IMR-90 (cell line): ENCODE results near the gene PYGL.

ENCODE experiments used
- CEBPB ChIP-seq: IDR thresholded peaks from 2 replicates; pipeline ENCODE4 v1.6.1; 2012; ENCODE audit warnings: low read depth, low read length, improper control_type of control experiment
- CTCF ChIP-seq: conservative IDR thresholded peaks from 2 replicates; pipeline ENCODE4 v1.5.1; 2012; ENCODE audit warnings: mild to moderate bottlenecking, low read depth, low read length, improper control_type of control experiment
- ELK1 ChIP-seq: fragments of 150-350 bp; IDR thresholded peaks from 2 replicates; pipeline ENCODE4 v1.6.1; 2016; ENCODE audit warnings: low read depth, mild to moderate bottlenecking, low read length, moderate library complexity, borderline replicate concordance
- FOS ChIP-seq: fragments of 150-350 bp; IDR thresholded peaks from 2 replicates; pipeline ENCODE4 v1.6.1; 2016; ENCODE audit warnings: low read depth, low read length
- MAZ ChIP-seq: IDR thresholded peaks from 2 replicates; pipeline ENCODE4 v1.6.1; 2012; ENCODE audit warnings: low read depth, mild to moderate bottlenecking, low read length, improper control_type of control experiment, moderate library complexity, borderline replicate concordance
- MXI1 ChIP-seq: IDR thresholded peaks from 2 replicates; pipeline ENCODE4 v1.6.1; 2012; ENCODE audit warnings: low read depth, mild to moderate bottlenecking, low read length, moderate library complexity, borderline replicate concordance
- NFE2L2 ChIP-seq: fragments of 150-350 bp; IDR thresholded peaks from 2 replicates; pipeline ENCODE4 v1.6.1; 2016; ENCODE audit warnings: low read depth, mild to moderate bottlenecking, low read length
- POLR2A ChIP-seq: IDR thresholded peaks from 2 replicates; pipeline ENCODE4 v1.6.1; 2012; ENCODE audit warnings: mild to moderate bottlenecking, low read depth, low read length
- RAD21 ChIP-seq: IDR thresholded peaks from 2 replicates; pipeline ENCODE4 v1.6.1; 2012; ENCODE audit warnings: low read length, improper control_type of control experiment
- RCOR1 ChIP-seq: IDR thresholded peaks from 2 replicates; pipeline ENCODE4 v1.6.1; 2012; ENCODE audit warnings: mild to moderate bottlenecking, low read length, improper control_type of control experiment; ENCODE audit not compliant: insufficient replicate concordance
- RFX5 ChIP-seq: IDR thresholded peaks from 2 replicates; pipeline ENCODE4 v1.8.0; 2012; ENCODE audit warnings: low read depth, mild to moderate bottlenecking, low read length, moderate library complexity
- SMC3 ChIP-seq: fragments of 150-350 bp; IDR thresholded peaks from 2 replicates; pipeline ENCODE4 v1.6.1; 2016; ENCODE audit warnings: low read depth, mild to moderate bottlenecking, antibody characterized with exemption, low read length, moderate library complexity
- USF2 ChIP-seq: fragments of 150-350 bp; IDR thresholded peaks from 2 replicates; pipeline ENCODE4 v1.6.1; 2017; ENCODE audit warnings: mild to moderate bottlenecking, antibody characterized with exemption, low read length, low read depth

- TF ChIP-seq CTCF (no peak), POLR2A (no peak), MXI1 (no peak), RAD21 (no peak), SMC3 (no peak), MAZ (no peak), RFX5 (no peak), FOS (no peak), RCOR1 (no peak), NFE2L2 (no peak), CEBPB (no peak), USF2 (no peak), ELK1 (no peak)
These were observed 41.0 kb upstream of the PYGL start for GRCh38 chr14:50985124-50985858.
